Nephron progenitor cell (in vitro differentiated cells): Measurements from ENCODE around the gene PFKP.

Experiments
- DNase-seq: peaks from one replicate; pipeline ENCODE4 v3.0.0; 2021
- H3K27ac Mint-ChIP-seq: 2 replicates; pipeline ENCODE4 v1.8.0; 2021; ENCODE audit warnings: mild to moderate bottlenecking, moderate library complexity, mixed read lengths
- H3K27me3 Mint-ChIP-seq: 2 replicates; pipeline ENCODE4 v1.8.0; 2021; ENCODE audit warnings: mild to moderate bottlenecking, low read depth, mixed read lengths; ENCODE audit not compliant: poor library complexity
- H3K36me3 Mint-ChIP-seq: 2 replicates; pipeline ENCODE4 v1.8.0; 2021; ENCODE audit warnings: low read depth, mixed read lengths
- H3K4me1 Mint-ChIP-seq: 2 replicates; pipeline ENCODE4 v1.8.0; 2021; ENCODE audit warnings: mixed read lengths
- H3K4me3 Mint-ChIP-seq: 2 replicates; pipeline ENCODE4 v1.8.0; 2021; ENCODE audit warnings: mild to moderate bottlenecking, moderate library complexity, mixed read lengths
- H3K9me3 Mint-ChIP-seq: 2 replicates; pipeline ENCODE4 v1.8.0; 2021; ENCODE audit warnings: mild to moderate bottlenecking, moderate library complexity, mixed read lengths
- TF ChIP-seq, protein P1 (sequence below): fragments of 200-600 bp; sonication (generic); IDR thresholded peaks from 2 replicates; pipeline ENCODE4 v1.5.0; 2021; ENCODE audit warnings: antibody characterized with exemption

Gene PFKP

DNA sequence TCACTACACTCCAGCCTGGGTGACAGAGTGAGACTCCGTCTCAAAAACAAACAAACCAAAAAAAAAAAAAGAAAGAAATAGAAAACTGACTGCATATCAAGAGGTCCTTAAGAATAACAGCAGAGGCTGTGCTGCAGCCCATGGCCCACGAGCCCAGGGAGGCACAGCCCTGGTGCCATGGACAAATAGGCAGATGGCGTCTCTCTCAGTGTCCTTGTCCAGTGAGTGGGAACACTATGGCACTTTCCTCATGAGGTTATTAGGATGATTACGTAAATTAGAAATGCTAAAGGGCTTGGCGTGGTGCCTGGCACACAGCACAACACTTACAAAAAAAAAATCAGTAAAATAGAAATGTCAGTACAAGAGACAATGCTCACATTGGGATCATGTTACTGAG is 33.4 kb upstream of the PFKP start:
- no peak overlapping the region for H3K4me3 Mint-ChIP-seq
- peaks cover 7% of the 10 kb centered on the region for H3K9me3 Mint-ChIP-seq
- DNase-seq = no peak
- TF ChIP-seq, protein P1, sequence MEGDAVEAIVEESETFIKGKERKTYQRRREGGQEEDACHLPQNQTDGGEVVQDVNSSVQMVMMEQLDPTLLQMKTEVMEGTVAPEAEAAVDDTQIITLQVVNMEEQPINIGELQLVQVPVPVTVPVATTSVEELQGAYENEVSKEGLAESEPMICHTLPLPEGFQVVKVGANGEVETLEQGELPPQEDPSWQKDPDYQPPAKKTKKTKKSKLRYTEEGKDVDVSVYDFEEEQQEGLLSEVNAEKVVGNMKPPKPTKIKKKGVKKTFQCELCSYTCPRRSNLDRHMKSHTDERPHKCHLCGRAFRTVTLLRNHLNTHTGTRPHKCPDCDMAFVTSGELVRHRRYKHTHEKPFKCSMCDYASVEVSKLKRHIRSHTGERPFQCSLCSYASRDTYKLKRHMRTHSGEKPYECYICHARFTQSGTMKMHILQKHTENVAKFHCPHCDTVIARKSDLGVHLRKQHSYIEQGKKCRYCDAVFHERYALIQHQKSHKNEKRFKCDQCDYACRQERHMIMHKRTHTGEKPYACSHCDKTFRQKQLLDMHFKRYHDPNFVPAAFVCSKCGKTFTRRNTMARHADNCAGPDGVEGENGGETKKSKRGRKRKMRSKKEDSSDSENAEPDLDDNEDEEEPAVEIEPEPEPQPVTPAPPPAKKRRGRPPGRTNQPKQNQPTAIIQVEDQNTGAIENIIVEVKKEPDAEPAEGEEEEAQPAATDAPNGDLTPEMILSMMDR = no peak
- H3K36me3 Mint-ChIP-seq = no peaks in the 10 kb centered on the region
- H3K27me3 Mint-ChIP-seq = no peaks in the 10 kb centered on the region
- H3K27ac Mint-ChIP-seq = no peak overlapping the region
- no peaks in the 10 kb centered on the region for H3K4me1 Mint-ChIP-seq

DNA sequence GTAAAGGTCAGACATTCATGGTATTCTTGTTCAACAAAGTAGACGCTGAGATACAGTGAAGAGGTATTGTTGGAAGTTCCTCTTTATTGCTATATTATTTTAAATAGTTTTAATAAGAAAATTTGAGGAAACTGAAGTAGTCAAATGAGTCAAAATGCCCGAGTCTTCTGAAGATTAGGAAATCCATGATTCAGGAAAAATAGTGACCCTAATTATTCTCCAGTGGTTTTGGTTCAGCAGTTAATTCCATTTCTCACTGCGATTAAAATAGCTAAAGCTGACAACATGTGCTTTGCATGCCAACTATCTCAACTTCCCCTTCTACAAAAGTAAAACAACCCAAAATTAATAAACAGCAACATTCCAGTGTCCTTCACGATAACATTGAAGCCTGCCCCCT is 32.7 kb upstream of the PFKP start:
- TF ChIP-seq, protein P1 = no peak
- H3K9me3 Mint-ChIP-seq = peaks cover 12% of the 10 kb centered on the region

DNA sequence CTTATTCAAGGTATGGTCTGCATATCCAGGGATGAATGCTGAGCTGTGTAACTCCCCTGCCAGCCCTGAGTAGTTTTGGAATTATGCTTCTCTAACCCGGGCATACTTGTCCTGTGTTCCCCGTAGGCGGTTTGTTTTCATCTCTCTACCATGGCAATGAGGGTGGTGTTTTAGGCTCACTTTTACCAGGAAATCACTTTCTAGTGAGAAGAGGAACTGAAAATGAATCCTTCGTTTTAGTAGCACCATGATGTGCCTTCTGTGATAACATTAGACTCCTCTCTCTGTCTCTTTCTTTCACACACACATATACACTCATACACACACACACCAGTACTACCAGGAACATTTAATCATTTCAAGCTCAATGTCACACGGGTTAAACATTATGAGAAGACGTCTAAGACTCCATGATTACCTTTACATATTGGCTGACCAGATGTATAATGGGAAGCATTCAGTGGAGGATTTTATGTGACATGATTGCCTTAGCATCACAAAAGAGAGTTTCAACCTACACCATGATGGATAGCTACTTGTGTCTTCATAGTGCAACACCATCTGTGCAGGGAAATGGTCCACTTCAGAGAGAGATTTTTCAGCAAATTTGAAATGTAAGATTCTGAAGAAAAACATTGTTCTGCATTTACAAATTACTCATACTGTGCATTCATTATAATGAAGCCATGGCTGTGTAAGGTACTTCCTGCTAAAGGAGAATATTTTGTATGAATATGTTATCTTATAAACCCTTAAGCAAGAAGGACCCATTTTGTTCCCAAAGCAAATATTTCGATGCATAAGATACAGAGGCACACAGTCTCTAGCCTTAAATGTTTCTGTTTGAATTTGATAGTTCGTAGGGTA is 31.0 kb upstream of the PFKP start:
- H3K36me3 Mint-ChIP-seq = no peaks in the 10 kb centered on the region
- no peaks in the 10 kb centered on the region for H3K4me1 Mint-ChIP-seq
- peaks cover 7% of the 10 kb centered on the region for H3K27me3 Mint-ChIP-seq
- no peak for DNase-seq
- H3K4me3 Mint-ChIP-seq = no peak overlapping the region
- peak overlapping the region; percentile 14 for H3K27ac Mint-ChIP-seq
- TF ChIP-seq, protein P1 = no peak
- peaks cover 24% of the 10 kb centered on the region for H3K9me3 Mint-ChIP-seq

More for the DNA sequence above, 32.7 kb upstream of the PFKP start:
- Mint-ChIP-seq H3K4me3 (no peak overlapping the region), H3K4me1 (no peaks in the 10 kb centered on the region), H3K27me3 (peaks cover 4% of the 10 kb centered on the region), H3K36me3 (no peaks in the 10 kb centered on the region), H3K27ac (no peak overlapping the region)
- DNase-seq = no peak

DNA sequence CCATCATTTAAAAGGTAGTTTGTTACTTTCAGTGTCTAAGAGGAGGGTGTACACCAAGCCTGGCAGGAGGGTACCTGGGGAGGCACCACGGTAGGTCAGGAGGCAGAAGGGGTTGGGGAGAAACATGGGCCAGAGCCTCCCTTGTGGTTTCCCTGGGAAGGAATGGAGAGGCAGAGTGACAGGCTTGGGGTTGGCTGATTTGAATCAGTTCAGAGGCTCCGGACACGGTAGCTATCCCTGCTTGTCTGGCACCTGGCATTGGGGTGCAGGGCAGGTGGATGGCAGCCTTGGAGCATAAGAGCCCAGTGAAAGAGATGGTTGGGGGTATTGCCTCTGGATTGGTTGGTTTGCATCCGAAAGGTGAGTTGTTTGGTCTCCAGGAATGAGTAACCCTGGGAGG is 30.2 kb upstream of the PFKP start:
- TF ChIP-seq, protein P1 = no peak
- H3K36me3 Mint-ChIP-seq = no peaks in the 10 kb centered on the region
- H3K4me1 Mint-ChIP-seq = no peaks in the 10 kb centered on the region
- H3K9me3 Mint-ChIP-seq = peaks cover 27% of the 10 kb centered on the region
- peaks cover 7% of the 10 kb centered on the region for H3K27me3 Mint-ChIP-seq
- no peak overlapping the region for H3K27ac Mint-ChIP-seq
- no peak overlapping the region for H3K4me3 Mint-ChIP-seq
- no peak for DNase-seq

DNA sequence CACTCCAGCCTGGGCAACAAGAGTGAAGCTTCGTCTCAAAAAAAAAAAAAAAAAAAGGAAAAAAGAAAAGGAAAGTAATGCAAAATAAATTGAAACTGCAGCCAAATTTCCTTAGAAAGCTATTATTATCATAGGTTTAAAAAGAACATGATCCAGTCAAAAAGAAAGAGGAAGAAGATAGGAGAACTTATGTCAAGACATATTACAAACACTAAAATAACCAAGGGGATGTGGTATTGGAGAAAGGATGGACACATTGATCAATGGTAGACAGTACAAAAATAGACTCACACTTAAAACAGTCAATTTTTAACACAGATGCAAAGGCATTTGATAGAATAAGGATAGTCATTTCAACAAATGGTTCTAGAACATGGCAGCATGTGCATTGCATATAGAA is 27.3 kb upstream of the PFKP start:
- H3K9me3 Mint-ChIP-seq = peaks cover 27% of the 10 kb centered on the region
- TF ChIP-seq, protein P1 = no peak
- no peak overlapping the region for H3K4me3 Mint-ChIP-seq
- peaks cover 9% of the 10 kb centered on the region for H3K4me1 Mint-ChIP-seq
- DNase-seq = no peak
- H3K27ac Mint-ChIP-seq = no peak overlapping the region
- peaks cover 7% of the 10 kb centered on the region for H3K27me3 Mint-ChIP-seq
- no peaks in the 10 kb centered on the region for H3K36me3 Mint-ChIP-seq

DNA sequence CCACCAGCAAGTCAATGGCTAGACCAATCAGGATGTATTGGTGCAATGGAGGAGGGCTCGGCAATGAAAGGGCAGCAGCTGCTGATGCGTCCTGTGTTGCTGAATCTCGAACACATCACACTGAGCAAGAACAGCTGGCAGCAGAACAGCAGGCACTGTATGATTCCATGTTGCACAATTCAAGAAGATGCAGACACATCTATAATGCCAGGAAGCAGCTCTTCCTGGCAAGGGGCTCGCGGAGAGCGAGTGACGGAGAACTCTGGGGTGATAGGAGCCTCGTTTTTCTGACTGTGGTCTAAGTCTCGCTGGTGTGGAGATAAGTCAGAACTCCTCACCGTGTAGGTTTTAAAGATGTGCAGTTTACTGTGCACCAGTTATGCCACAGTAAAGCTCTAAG is 24.8 kb upstream of the PFKP start:
- Mint-ChIP-seq H3K9me3 (peaks cover 27% of the 10 kb centered on the region), H3K36me3 (no peaks in the 10 kb centered on the region), H3K4me1 (peaks cover 34% of the 10 kb centered on the region), H3K4me3 (no peak overlapping the region), H3K27me3 (peaks cover 7% of the 10 kb centered on the region), H3K27ac (no peak overlapping the region)
- TF ChIP-seq, protein P1 = no peak
- DNase-seq = no peak
